OCI-LY7 (cell line): ENCODE data around the gene TCP11L2.

Experiments used
- CTCF ChIP-seq: fragments of 200-600 bp; sonication (generic); conservative IDR thresholded peaks from 2 replicates; pipeline ENCODE4 v1.5.1; 2014; ENCODE audit warnings: mild to moderate bottlenecking, antibody characterized with exemption, low read length, moderate library complexity, mixed read lengths
- EZH2phosphoT487 ChIP-seq: fragments of 200-600 bp; sonication (generic); IDR thresholded peaks from 2 replicates; pipeline ENCODE4 v1.6.1; 2018; ENCODE audit warnings: low read depth, borderline replicate concordance, mild to moderate bottlenecking, mixed run types, antibody characterized with exemption, low read length, moderate library complexity, mixed read lengths

GRCh38 chr12:106308611-106309010, 6.1 kb downstream of the TCP11L2 start:
- TF ChIP-seq CTCF (no peak), EZH2phosphoT487 (no peak)
